ENCODE data around the gene TBC1D5.
"Not testable (repeated sequence)": the region's sequence is repeated elsewhere in the genome, so short reads cannot be mapped to it uniquely, and the experiment has no call there.

Gene TBC1D5

GRCh38 chr3:17775073-17775472 is 32.6 kb upstream of the TBC1D5 start:
- DNase-seq, result no peak
- in situ Hi-C loops (cut with HindIII; ENCODE audit: low pct_ligation_motif_present, low sequenced_read_pairs), result no loop called here
- TF ChIP-seq CTCF (IDR thresholded peaks at IDR 0.05; ENCODE audit: low read depth, low read length, missing control alignments), result no peak
- Histone ChIP-seq H3K36me3 (replicated peaks) (no peaks in the 10 kb centered on the region), H3K4me3 (ENCODE audit: low read depth, low read length) (no peak overlapping the region), H3K27ac (no peak overlapping the region), H3K27me3 (replicated peaks) (no peaks in the 10 kb centered on the region)

- DNase-seq; H3K36me3 ChIP-seq (replicated peaks); H3K27me3 ChIP-seq (replicated peaks); H3K4me3 ChIP-seq (ENCODE audit: low read depth, low read length); H3K27ac ChIP-seq; in situ Hi-C loops (cut with HindIII; ENCODE audit: low pct_ligation_motif_present, low sequenced_read_pairs): not testable (repeated sequence)
Measured at GRCh38 chr3:17774180-17774910, 31.9 kb upstream of the TBC1D5 start.

DNA sequence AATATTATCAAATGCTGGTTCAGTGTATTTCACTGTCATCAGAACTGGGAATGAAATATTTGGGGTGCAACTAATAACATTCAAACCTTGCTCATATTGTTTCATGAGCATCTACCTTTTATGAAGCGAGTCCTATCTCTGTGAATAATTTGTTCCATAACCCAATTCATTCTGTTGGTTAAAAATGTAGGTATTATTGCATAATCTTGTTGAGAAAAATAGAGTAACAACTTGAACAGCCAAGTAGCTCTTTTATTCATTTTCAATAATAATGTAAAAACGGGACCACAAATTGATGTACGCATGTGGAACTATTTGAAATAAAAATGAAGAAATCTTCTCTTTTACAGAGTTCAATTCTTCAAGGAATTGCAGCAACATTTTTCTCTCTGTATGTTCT is 30.1 kb upstream of the TBC1D5 start:
- no peak for DNase-seq
- Histone ChIP-seq H3K27me3 (replicated peaks) (no peaks in the 10 kb centered on the region), H3K4me3 (ENCODE audit: low read depth, low read length) (no peak overlapping the region), H3K27ac (no peak overlapping the region), H3K36me3 (replicated peaks) (no peaks in the 10 kb centered on the region)
- in situ Hi-C loops (cut with HindIII; ENCODE audit: low pct_ligation_motif_present, low sequenced_read_pairs), result no loop called here
- no peak for TF ChIP-seq CTCF (IDR thresholded peaks at IDR 0.05; ENCODE audit: low read depth, low read length, missing control alignments)

GRCh38 chr3:17771177-17772017 is 29.0 kb upstream of the TBC1D5 start:
- H3K27ac ChIP-seq, result no peak overlapping the region
- no peak for TF ChIP-seq CTCF (IDR thresholded peaks at IDR 0.05; ENCODE audit: low read depth, low read length, missing control alignments)
- H3K36me3 ChIP-seq (replicated peaks), result no peaks in the 10 kb centered on the region
- no peak for DNase-seq
- in situ Hi-C loops (cut with HindIII; ENCODE audit: low pct_ligation_motif_present, low sequenced_read_pairs), result no loop called here
- no peak overlapping the region for H3K4me3 ChIP-seq (ENCODE audit: low read depth, low read length)
- H3K27me3 ChIP-seq (replicated peaks), result no peaks in the 10 kb centered on the region

- Histone ChIP-seq H3K36me3 (replicated peaks) (no peaks in the 10 kb centered on the region), H3K4me3 (ENCODE audit: low read depth, low read length) (no peak overlapping the region), H3K27me3 (replicated peaks) (no peaks in the 10 kb centered on the region), H3K27ac (no peak overlapping the region)
- DNase-seq, result no peak
- in situ Hi-C loops (cut with HindIII; ENCODE audit: low pct_ligation_motif_present, low sequenced_read_pairs), result no loop called here
- no peak for TF ChIP-seq CTCF (IDR thresholded peaks at IDR 0.05; ENCODE audit: low read depth, low read length, missing control alignments)
Measured at GRCh38 chr3:17770682-17771081, 28.3 kb upstream of the TBC1D5 start.

DNA sequence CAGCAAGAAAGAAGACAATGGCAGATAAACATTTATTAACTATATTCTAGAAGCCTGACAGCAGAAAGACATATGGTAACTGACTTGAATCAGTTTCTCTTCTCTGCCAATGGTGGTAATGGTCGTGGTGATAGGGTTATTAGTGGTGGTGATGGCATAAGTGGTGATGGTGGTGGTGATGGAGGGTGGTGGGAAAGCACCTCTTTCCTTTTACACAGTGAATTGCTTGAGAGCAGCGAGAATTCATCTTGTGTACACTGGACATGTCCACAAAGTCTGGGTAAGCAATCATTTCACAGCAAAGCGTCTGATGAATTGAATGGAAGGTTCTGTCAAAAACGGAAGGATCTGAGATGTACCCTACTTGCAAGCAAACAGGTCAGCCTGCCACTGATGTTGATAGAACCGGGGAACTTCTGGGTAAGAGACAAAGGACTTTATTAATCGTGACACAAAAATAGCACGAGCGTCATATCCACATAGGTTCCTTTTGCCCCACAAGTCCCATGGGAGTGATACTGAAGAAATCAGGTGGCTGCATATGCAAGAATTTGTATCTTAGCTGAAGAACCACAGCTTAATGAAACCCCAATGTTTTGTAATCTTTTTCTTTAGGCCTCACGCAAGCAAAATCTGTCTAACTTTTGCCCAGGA is 23.5 kb upstream of the TBC1D5 start:
- Histone ChIP-seq H3K36me3 (replicated peaks) (no peaks in the 10 kb centered on the region), H3K27me3 (replicated peaks) (no peaks in the 10 kb centered on the region), H3K27ac (no peak overlapping the region), H3K4me3 (ENCODE audit: low read depth, low read length) (no peak overlapping the region)
- no peak for TF ChIP-seq CTCF (IDR thresholded peaks at IDR 0.05; ENCODE audit: low read depth, low read length, missing control alignments)
- in situ Hi-C loops (cut with HindIII; ENCODE audit: low pct_ligation_motif_present, low sequenced_read_pairs), result no loop called here
- DNase-seq, result no peak
